Lower lobe of right lung (tissue), 2 donors: Measurements from ENCODE around the gene CFAP251. TPM values are rescaled to one million over a fixed set of nuclear protein-coding genes. Genes with fewer than 3 reads are reported as not detected.
A peak's percentile ranks its signal among the peaks of the same experiment; 100 is the strongest.

Source experiments
- ATAC-seq, 2 donors: fragments of 200-7000 bp; cut with Tn5 transposase; one replicate each; pipeline ENCODE4 v1.9.1; 2020 to 2022; ENCODE audit warnings: mild to moderate bottlenecking in 2 of 2, moderate library complexity in 2 of 2
- DNase-seq: peaks from one replicate; pipeline ENCODE4 v3.0.0-alpha.2; 2020
- H3K27ac ChIP-seq: fragments of 200-600 bp; one replicate; pipeline ENCODE4 v1.8.0; 2022
- H3K27me3 ChIP-seq: fragments of 200-600 bp; one replicate; pipeline ENCODE4 v1.8.0; 2022; ENCODE audit warnings: low read depth
- H3K36me3 ChIP-seq: fragments of 200-600 bp; one replicate; pipeline ENCODE4 v1.8.0; 2022; ENCODE audit warnings: mild to moderate bottlenecking
- H3K4me1 ChIP-seq: fragments of 200-600 bp; one replicate; pipeline ENCODE4 v1.8.0; 2022
- H3K4me3 ChIP-seq: fragments of 200-600 bp; one replicate; pipeline ENCODE4 v1.8.0; 2022; ENCODE audit warnings: mild to moderate bottlenecking
- H3K9me3 ChIP-seq: fragments of 200-600 bp; one replicate; pipeline ENCODE4 v1.8.0; 2022
- CTCF ChIP-seq: fragments of 200-600 bp; IDR thresholded peaks from one replicate; pipeline ENCODE4 v1.8.0; 2022; ENCODE audit warnings: antibody characterized with exemption, mild to moderate bottlenecking
- intact Hi-C: fragments of 100-400 bp; cut with DNase I; formaldehyde crosslinking; loops from one replicate; pipeline ENCODE4 v1.11.0; 2022
- total RNA-seq: library from RNA; stranded (reverse); fragmentation: NEBNext Ultra II Directional; extraction: Animal tissue kit (Norgen Biotek cat#: 25700); gene quantifications from one replicate; pipeline ENCODE4 v1.2.1, GENCODE V29; 2021
- donor health status: DM: no; HTN: yes; CAD: no; lungs with severe emphysema.

Gene CFAP251
- total RNA-seq, 1 donor from 2014 or later: 8.2 TPM

GRCh38 chr12:122018457-122018856, 100.1 kb downstream of the CFAP251 start:
- peaks cover 4% of the 10 kb centered on the region for H3K9me3 ChIP-seq
- no peak overlapping the region for H3K4me3 ChIP-seq
- peaks cover 12% of the 10 kb centered on the region for H3K27me3 ChIP-seq
- ATAC-seq (no peak), DNase-seq (no peak)
- TF ChIP-seq CTCF: no peak
- H3K27ac ChIP-seq: no peak overlapping the region
- no peaks in the 10 kb centered on the region for H3K36me3 ChIP-seq
- intact Hi-C loops: no loop called here
- H3K4me1 ChIP-seq: peaks cover 17% of the 10 kb centered on the region

- ATAC-seq (no peak), DNase-seq (no peak)
- Histone ChIP-seq H3K4me1 (peaks cover 22% of the 10 kb centered on the region), H3K27me3 (peaks cover 12% of the 10 kb centered on the region), H3K36me3 (no peaks in the 10 kb centered on the region), H3K4me3 (no peak overlapping the region), H3K9me3 (peaks cover 4% of the 10 kb centered on the region), H3K27ac (no peak overlapping the region)
- intact Hi-C loops: no loop called here
- TF ChIP-seq CTCF: no peak
Observed at GRCh38 chr12:122018937-122019336, 100.5 kb downstream of the CFAP251 start.

GRCh38 chr12:122020795-122021192, 102.4 kb downstream of the CFAP251 start:
- peaks cover 8% of the 10 kb centered on the region for H3K27me3 ChIP-seq
- ATAC-seq (no peak), DNase-seq (no peak)
- intact Hi-C loops: no loop called here
- peaks cover 4% of the 10 kb centered on the region for H3K9me3 ChIP-seq
- H3K4me3 ChIP-seq: peak overlapping the region; percentile 75
- H3K4me1 ChIP-seq: peaks cover 25% of the 10 kb centered on the region
- H3K27ac ChIP-seq: no peak overlapping the region
- TF ChIP-seq CTCF: no peak
- H3K36me3 ChIP-seq: no peaks in the 10 kb centered on the region

GRCh38 chr12:122021193-122021821, 102.9 kb downstream of the CFAP251 start:
- TF ChIP-seq CTCF: no peak
- H3K36me3 ChIP-seq: no peaks in the 10 kb centered on the region
- DNase-seq (no peak), ATAC-seq (peak in 1 of 2 donors; percentile 1)
- peaks cover 8% of the 10 kb centered on the region for H3K27me3 ChIP-seq
- no peak overlapping the region for H3K27ac ChIP-seq
- intact Hi-C loops: no loop called here
- peak overlapping the region; percentile 75 for H3K4me3 ChIP-seq
- peaks cover 25% of the 10 kb centered on the region for H3K4me1 ChIP-seq
- H3K9me3 ChIP-seq: peaks cover 4% of the 10 kb centered on the region

- H3K27me3 ChIP-seq: peaks cover 8% of the 10 kb centered on the region
- H3K27ac ChIP-seq: peak within 1 kb of the TSS; percentile 77
- peaks cover 4% of the 10 kb centered on the region for H3K9me3 ChIP-seq
- DNase-seq: peak; percentile 72
- no peaks in the 10 kb centered on the region for H3K36me3 ChIP-seq
- H3K4me3 ChIP-seq: peak within 1 kb of the TSS; percentile 75
- intact Hi-C loops: no loop called here
- ATAC-seq: peak; percentile 81 to 93
- peaks cover 25% of the 10 kb centered on the region for H3K4me1 ChIP-seq
- no peak for TF ChIP-seq CTCF
Observed at GRCh38 chr12:122021822-122022392, 103.5 kb downstream of the CFAP251 start, which contains the start of gene BCL7A. TSS of gene BCL7A (plus strand) at chr12:122021884. CDS start at chr12:122022092, 208 bp downstream.
